ENCODE results near the gene RAET1G. TPM values are rescaled to one million over a fixed set of nuclear protein-coding genes. Genes with fewer than 3 reads are reported as not detected.

RAET1G gene
- total RNA-seq, 4 donors from 2014 or later, result 0.29 to 0.32 TPM; not detected in 2

DNA sequence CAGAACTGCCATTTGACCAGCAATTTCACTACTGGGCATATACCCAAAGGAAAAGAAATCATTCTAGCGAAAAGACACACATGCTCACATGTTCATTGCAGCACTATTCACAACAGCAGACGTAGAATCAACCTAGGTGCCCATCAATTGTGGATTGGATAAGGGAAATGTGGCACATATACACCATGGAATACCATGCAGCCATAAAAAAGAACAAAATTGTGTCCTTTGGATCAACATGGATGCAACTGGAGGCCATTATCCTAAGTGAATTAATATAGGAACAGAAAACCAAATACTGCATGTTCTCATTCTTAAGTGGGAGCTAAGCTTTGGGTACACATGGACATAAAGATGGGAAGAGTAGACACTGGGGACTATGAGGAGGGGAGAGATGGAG is 41.1 kb downstream of the RAET1G start:
- peaks cover 0 to 9% (median 8%) of the 10 kb centered on the region in 4 donors for H3K4me1 ChIP-seq
- peaks cover 0 to 4% (median 0%) of the 10 kb centered on the region in 4 donors for H3K27me3 ChIP-seq
- H3K4me3 ChIP-seq, result no peak overlapping the region
- H3K9me3 ChIP-seq, result no peaks in the 10 kb centered on the region
- no peaks in the 10 kb centered on the region for H3K36me3 ChIP-seq
- intact Hi-C loops (cut with DNase I), result no loop called here
- TF ChIP-seq, protein P1, sequence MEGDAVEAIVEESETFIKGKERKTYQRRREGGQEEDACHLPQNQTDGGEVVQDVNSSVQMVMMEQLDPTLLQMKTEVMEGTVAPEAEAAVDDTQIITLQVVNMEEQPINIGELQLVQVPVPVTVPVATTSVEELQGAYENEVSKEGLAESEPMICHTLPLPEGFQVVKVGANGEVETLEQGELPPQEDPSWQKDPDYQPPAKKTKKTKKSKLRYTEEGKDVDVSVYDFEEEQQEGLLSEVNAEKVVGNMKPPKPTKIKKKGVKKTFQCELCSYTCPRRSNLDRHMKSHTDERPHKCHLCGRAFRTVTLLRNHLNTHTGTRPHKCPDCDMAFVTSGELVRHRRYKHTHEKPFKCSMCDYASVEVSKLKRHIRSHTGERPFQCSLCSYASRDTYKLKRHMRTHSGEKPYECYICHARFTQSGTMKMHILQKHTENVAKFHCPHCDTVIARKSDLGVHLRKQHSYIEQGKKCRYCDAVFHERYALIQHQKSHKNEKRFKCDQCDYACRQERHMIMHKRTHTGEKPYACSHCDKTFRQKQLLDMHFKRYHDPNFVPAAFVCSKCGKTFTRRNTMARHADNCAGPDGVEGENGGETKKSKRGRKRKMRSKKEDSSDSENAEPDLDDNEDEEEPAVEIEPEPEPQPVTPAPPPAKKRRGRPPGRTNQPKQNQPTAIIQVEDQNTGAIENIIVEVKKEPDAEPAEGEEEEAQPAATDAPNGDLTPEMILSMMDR (IDR thresholded peaks at IDR 0.05), result no peak
- TF ChIP-seq POLR2AphosphoS5 (IDR thresholded peaks at IDR 0.05) (no peak), EP300 (IDR thresholded peaks at IDR 0.05) (no peak), POLR2A (IDR thresholded peaks at IDR 0.05; ENCODE audit: low read depth) (no peak)
- H3K27ac ChIP-seq (replicated peaks in 1 of 4), result no peak overlapping the region
- no peak for DNase-seq (ENCODE audit: extremely low spot score)
- WGBS, result 91% methylated on average over 2 of the region's 2 CpGs

DNA sequence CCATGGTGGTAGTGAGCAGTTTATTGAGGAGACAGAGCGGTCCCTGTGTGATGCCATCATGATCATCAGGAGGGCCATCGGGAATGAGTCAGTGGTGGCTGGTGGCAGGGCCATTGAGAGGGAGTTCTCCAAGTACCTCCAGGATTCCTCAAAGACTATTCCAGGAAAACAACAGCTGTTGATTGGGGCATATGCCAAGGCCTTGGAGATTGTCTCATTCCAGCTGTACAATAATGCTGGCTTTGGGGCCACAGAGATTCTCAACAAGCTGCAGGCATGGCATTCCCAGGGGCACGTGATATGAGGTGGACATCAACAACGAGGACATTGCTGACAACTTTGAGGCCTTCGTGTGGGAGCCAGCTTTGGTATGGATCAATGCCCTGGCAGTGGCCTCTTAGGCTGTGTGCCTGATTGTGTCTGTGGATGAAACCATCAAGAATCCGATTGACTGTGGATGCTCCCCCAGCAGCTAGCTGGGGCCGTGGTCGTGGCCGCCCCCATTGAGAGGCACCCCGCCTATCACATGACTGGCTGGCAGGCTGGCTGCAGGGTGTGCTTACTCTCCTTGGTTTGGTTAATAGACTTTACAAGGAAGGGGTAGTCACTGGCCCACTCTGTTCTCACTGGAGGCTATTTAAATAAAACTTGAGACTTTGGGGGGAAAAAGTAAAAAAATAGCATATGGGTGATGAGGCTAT is 41.7 kb downstream of the RAET1G start:
- TF ChIP-seq, protein P1 (IDR thresholded peaks at IDR 0.05), result no peak
- TF ChIP-seq EP300 (IDR thresholded peaks at IDR 0.05) (no peak), POLR2AphosphoS5 (IDR thresholded peaks at IDR 0.05) (no peak), POLR2A (IDR thresholded peaks at IDR 0.05; ENCODE audit: low read depth) (no peak)
- 78% methylated on average over 10 of the region's 10 CpGs for WGBS
- no peak for DNase-seq (ENCODE audit: extremely low spot score)
- H3K4me3 ChIP-seq, result no peak overlapping the region
- H3K4me1 ChIP-seq, result peaks cover 0 to 9% (median 8%) of the 10 kb centered on the region in 4 donors
- H3K36me3 ChIP-seq, result no peaks in the 10 kb centered on the region
- intact Hi-C loops (cut with DNase I), result no loop called here
- no peak overlapping the region for H3K27ac ChIP-seq (replicated peaks in 1 of 4)
- no peaks in the 10 kb centered on the region for H3K9me3 ChIP-seq
- H3K27me3 ChIP-seq, result peaks cover 0 to 4% (median 0%) of the 10 kb centered on the region in 4 donors

DNA sequence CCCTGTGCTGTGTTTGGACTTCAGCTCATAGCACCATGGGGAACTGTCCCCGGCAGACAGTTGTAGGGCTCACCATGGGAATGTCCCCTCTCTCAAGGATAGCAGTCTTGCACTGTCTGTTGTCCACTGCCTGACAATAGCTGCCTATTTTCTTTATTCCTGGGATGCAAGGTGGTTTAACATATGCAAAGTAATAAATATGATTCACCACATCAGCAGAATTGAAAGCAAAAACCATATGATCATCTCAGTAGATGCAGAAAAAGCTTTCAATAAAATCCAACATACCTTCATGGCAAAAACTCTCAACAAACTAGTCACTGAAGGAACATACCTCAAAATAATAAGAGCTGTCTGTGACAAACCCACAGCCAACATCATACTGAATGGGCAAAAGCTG is 45.3 kb downstream of the RAET1G start:
- H3K27me3 ChIP-seq, result peaks cover 0 to 4% (median 0%) of the 10 kb centered on the region in 4 donors
- no peaks in the 10 kb centered on the region for H3K36me3 ChIP-seq
- no peak for TF ChIP-seq POLR2AphosphoS5 (IDR thresholded peaks at IDR 0.05)
- no peak for TF ChIP-seq EP300 (IDR thresholded peaks at IDR 0.05)
- TF ChIP-seq POLR2A (IDR thresholded peaks at IDR 0.05; ENCODE audit: low read depth), result no peak
- TF ChIP-seq, protein P1 (IDR thresholded peaks at IDR 0.05), result no peak
- H3K4me3 ChIP-seq, result no peak overlapping the region
- no peak for DNase-seq (ENCODE audit: extremely low spot score)
- no peaks in the 10 kb centered on the region for H3K9me3 ChIP-seq
- intact Hi-C loops (cut with DNase I), result no loop called here
- H3K27ac ChIP-seq (replicated peaks in 1 of 4), result no peak overlapping the region
- 91% methylated on average over 1 of the region's 1 CpG for WGBS
- H3K4me1 ChIP-seq, result no peaks in the 10 kb centered on the region

DNA sequence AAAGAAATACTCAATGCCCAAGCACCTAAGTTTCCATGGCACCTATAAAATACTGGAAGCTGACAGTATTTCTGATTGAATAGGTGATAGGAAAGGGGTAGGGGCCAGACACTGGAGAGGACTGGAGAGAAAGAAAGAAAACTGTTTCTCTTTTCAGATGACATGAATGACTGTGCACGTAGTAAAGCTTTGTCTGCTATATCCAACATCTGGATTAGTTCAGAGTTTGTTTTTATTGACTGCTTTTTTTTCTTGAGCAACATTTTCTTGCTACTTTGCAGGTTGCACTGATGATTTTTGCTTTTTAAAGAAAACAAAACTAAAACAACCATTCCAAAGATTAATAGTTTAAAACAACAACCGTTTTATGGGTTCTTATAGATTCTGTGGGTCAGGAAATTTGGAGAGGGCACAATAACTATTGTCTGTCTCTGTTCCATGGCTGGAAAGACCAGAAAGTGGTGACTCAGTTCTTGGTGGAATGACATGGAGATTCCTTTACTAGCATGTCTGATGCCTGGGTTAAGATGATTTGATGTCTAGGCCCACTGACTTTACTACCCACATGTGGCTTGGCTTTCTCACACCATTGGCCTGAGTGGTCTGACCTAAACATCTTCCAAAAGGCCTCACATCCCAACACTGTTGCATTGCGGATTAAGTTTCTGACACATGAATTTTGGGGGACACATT is 46.5 kb downstream of the RAET1G start:
- TF ChIP-seq POLR2A (IDR thresholded peaks at IDR 0.05; ENCODE audit: low read depth), result no peak
- TF ChIP-seq, protein P1 (IDR thresholded peaks at IDR 0.05), result no peak
- no peak for TF ChIP-seq POLR2AphosphoS5 (IDR thresholded peaks at IDR 0.05)
- TF ChIP-seq EP300 (IDR thresholded peaks at IDR 0.05), result no peak
- no peaks in the 10 kb centered on the region for H3K36me3 ChIP-seq
- no peak overlapping the region for H3K27ac ChIP-seq (replicated peaks in 1 of 4)
- DNase-seq (ENCODE audit: extremely low spot score), result no peak
- intact Hi-C loops (cut with DNase I), result no loop called here
- H3K4me3 ChIP-seq, result no peak overlapping the region
- 81% methylated on average over 3 of the region's 3 CpGs for WGBS
- H3K9me3 ChIP-seq, result no peaks in the 10 kb centered on the region
- no peaks in the 10 kb centered on the region for H3K4me1 ChIP-seq
- H3K27me3 ChIP-seq, result peaks cover 0 to 4% (median 0%) of the 10 kb centered on the region in 4 donors
